ENCODE data around the gene DKKL1.

DNA sequence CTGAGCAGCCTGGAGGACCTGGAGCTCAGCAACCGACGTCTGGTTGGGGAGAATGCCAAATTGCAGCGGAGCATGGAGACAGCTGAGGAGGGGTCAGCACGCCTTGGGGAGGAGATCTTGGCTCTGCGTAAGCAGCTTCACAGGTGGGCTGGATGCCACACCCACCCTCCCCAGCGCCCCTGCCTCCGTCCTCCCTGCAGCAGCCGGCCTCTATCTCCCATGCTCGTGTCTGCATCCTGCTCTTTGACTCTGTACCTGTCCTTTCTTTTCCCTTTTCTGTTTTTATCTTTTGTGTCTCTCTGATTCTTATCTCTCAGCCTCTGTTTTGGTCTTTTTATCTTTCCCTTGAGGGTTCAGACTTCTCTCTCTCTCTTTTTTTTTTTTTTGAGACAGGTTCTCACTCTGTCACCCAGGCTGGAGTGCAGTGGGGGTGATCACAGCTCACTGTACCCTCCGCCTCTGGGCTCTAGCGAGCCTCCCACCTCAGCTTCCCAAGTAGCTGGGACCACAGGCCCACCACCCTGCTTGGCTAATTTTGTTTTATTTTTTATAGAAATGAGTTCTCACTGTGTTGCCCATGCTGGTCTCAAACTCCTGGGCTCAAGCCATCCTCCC lies 34.4 kb downstream of the DKKL1 start:
- TF ChIP-seq, protein P1, sequence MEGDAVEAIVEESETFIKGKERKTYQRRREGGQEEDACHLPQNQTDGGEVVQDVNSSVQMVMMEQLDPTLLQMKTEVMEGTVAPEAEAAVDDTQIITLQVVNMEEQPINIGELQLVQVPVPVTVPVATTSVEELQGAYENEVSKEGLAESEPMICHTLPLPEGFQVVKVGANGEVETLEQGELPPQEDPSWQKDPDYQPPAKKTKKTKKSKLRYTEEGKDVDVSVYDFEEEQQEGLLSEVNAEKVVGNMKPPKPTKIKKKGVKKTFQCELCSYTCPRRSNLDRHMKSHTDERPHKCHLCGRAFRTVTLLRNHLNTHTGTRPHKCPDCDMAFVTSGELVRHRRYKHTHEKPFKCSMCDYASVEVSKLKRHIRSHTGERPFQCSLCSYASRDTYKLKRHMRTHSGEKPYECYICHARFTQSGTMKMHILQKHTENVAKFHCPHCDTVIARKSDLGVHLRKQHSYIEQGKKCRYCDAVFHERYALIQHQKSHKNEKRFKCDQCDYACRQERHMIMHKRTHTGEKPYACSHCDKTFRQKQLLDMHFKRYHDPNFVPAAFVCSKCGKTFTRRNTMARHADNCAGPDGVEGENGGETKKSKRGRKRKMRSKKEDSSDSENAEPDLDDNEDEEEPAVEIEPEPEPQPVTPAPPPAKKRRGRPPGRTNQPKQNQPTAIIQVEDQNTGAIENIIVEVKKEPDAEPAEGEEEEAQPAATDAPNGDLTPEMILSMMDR (optimal IDR thresholded peaks at IDR 0.05 in 1 of 3, IDR thresholded peaks at IDR 0.05 in 1 of 3, conservative IDR thresholded peaks at IDR 0.05 in 1 of 3; ENCODE audit: extremely low read depth in 1 of 3, insufficient read depth in 2 of 3, low read length in 3 of 3): no peak
- TF ChIP-seq EZH2 (IDR thresholded peaks at IDR 0.05; ENCODE audit: low read length): no peak

All from keratinocyte (primary cell).